ENCODE data around the gene HINT3. TPM values are rescaled to one million over a fixed set of nuclear protein-coding genes. Genes with fewer than 3 reads are reported as not detected.

Gene HINT3
- 19.2 and 29.8 TPM in 2 replicates for total RNA-seq

DNA sequence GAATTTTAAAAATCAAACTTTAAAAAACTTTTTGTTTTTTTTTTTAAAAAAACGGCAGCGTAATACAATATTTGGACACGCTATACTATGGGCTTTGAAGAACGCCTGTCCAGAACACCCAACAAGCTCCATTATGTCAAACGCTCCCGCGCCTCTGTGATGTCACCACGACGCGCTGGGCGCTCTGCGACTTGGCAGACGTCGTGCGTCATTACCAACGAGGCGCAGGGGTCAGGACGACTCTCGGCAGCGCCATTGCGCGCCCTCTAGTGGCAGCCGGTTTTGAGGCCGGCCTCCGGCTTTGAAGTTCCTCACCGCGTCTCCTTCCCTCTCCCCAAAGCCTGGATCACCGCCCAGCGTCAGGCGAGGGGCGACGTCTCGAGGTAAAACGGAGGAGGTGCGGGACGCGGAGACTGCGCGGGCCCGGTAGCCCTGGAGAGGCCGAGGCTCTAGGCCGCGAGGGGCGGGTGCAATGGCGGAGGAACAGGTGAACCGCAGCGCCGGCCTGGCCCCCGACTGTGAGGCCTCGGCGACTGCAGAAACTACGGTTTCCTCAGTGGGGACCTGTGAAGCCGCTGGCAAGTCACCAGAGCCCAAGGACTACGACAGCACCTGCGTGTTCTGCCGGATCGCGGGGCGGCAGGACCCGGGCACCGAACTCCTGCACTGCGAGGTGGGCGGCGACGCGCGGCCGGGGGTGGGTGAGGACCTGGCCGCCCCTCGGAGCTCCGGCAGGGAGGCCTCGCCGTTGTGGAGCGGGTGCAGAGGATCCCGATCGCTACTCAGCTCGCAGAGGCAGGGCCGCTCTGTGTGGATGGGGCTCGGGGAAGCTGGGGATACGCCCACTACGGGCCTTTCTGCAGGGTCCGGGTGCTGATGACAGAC lies at the start of gene HINT3:
HINT3 (plus strand) TSS at position 265 of the 885 bp plus-strand sequence; CDS start at position 473, 208 bp downstream.

GRCh38 chr6:125986301-125987025 lies 29.9 kb downstream of the HINT3 start, which contains the start of gene TRMT11:
TSS of gene TRMT11 (plus strand) at chr6:125986540. CDS start at chr6:125986551, 11 bp downstream.

Small RNA genes within 50 kb of the gene (small RNA-seq; reads per million reads assigned to genes)
- gene RNA5SP216 (ENCODE audit: low replicate concordance), result not detected

Other genes starting within 250 kb of the HINT3 start
- gene HEY2, start 207.1 kb upstream of the HINT3 start, total RNA-seq, result under 0.01 TPM in 1 of 2 replicates, not detected in the other
- gene NCOA7, start 165.8 kb upstream of the HINT3 start, total RNA-seq, result 24.6 and 133 TPM in 2 replicates
- 21.8 and 32.2 TPM in 2 replicates for gene TRMT11, start 29.8 kb downstream of the HINT3 start, total RNA-seq

Data from placental pericyte (primary cell).